Right lobe of liver (tissue), 6 donors: Measurements from ENCODE around the gene PAQR8. TPM values are rescaled to one million over a fixed set of nuclear protein-coding genes. Genes with fewer than 3 reads are reported as not detected.

Experiments
- ATAC-seq, 4 donors: fragments of 200-7000 bp; cut with Tn5 transposase; one replicate each; pipeline ENCODE4 v1.9.1; 2020; ENCODE audit warnings: mild to moderate bottlenecking in 4 of 4, moderate library complexity in 4 of 4
- DNase-seq, 3 donors: peaks; one replicate each; pipeline ENCODE4 v3.0.0-alpha.2; 2020
- H3K27ac ChIP-seq, 3 donors: fragments of 200-600 bp; one replicate each; pipeline ENCODE4 v1.8.0; 2022
- H3K27me3 ChIP-seq, 2 donors: fragments of 200-600 bp; one replicate each; pipeline ENCODE4 v1.8.0; 2022
- H3K36me3 ChIP-seq, 4 donors: fragments of 200-600 bp; sonication (generic) in 1 of 4; one replicate each; pipeline versions ENCODE4 v1.5.1 to v1.8.0; 2017 to 2022; ENCODE audit warnings: control low read depth in 1 of 4
- H3K4me1 ChIP-seq, 4 donors: fragments of 200-600 bp; sonication (generic) in 1 of 4; one replicate each; pipeline versions ENCODE4 v1.5.1 to v1.8.0; 2017 to 2022; ENCODE audit warnings: control low read depth in 1 of 4
- H3K4me3 ChIP-seq, 3 donors: fragments of 200-600 bp; one replicate each; pipeline ENCODE4 v1.8.0; 2022
- H3K9me3 ChIP-seq, 4 donors: fragments of 200-600 bp; sonication (generic) in 1 of 4; one replicate each; pipeline versions ENCODE4 v1.5.1 to v1.8.0; 2017 to 2022; ENCODE audit warnings: control low read depth in 1 of 4
- POLR2A ChIP-seq: fragments of 450-650 bp; IDR thresholded peaks from one replicate; pipeline ENCODE4 v1.6.1; 2017; ENCODE audit warnings: antibody characterized with exemption, mild to moderate bottlenecking
- WGBS: methylation state at CpG from one replicate; pipeline ENCODE4 v1.1.6; 2018; ENCODE audit warnings: low coverage, low lambda C conversion rate; ENCODE audit not compliant: insufficient coverage; ENCODE audit errors: missing lambda C conversion rate; 5-methylcytosine and 5-hydroxymethylcytosine counted together
- intact Hi-C, 2 donors: fragments of 100-400 bp; cut with DNase I; formaldehyde crosslinking; loops; one replicate each; pipeline versions ENCODE4 v1.11.2 to v1.14.1; 2022
- total RNA-seq, 6 experiments: library from RNA; depleted of rRNA in 2 of 6; stranded (reverse); fragments of >200 nt in 2 of 6; fragmentation: NEBNext Ultra II Directional in 3 of 6; extraction: Animal tissue kit (Norgen Biotek cat#: 25700) in 3 of 6; gene quantifications; one replicate each; pipeline versions ENCODE4 v1.1.0 to v1.2.4, GENCODE V29; 2016 to 2023
- TF ChIP-seq, protein P1 (sequence below), 4 donors: fragments of 200-600 bp in 3 of 4; fragments of 450-650 bp in 1 of 4; IDR thresholded peaks; one replicate each; pipeline versions ENCODE4 v1.5.1 to v1.8.0; 2016 to 2022; ENCODE audit warnings: antibody characterized with exemption in 4 of 4, mild to moderate bottlenecking in 2 of 4
- donor health status: DM: no; HTN: yes; CAD: no.
- donor health status: DM: no; HTN: no; CAD: no.
- donor health status: DM: no; HTN: no; CAD: no.
- donor health status: DM: no; HTN: yes; CAD: no.
- donor health status: DM: no; HTN: yes; CAD: no.

PAQR8 gene
- total RNA-seq, 6 experiments from 2014 or later: 0.29 to 1.5 (median 0.77) TPM

DNA sequence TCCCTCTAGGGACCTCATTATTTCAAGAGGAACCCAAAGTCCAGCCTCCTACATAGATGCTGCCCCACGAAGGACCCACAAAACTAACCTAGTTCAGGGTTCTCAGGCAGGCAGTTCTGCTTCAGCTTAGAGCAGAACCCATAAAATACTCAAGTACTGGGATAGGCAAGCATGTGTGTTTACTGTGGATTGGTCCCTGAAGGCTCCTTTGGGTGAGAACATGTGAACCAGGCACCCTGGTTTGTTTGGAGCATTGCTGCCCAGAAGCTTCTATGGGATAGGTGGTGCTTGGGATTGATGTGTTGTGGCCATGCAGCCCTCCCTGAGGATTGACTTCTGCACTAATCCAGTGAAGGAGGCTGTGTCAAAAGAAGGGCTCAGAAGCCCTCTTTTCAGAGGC, 43.3 kb downstream of the PAQR8 start:
- no peak overlapping the region for H3K4me3 ChIP-seq

DNA sequence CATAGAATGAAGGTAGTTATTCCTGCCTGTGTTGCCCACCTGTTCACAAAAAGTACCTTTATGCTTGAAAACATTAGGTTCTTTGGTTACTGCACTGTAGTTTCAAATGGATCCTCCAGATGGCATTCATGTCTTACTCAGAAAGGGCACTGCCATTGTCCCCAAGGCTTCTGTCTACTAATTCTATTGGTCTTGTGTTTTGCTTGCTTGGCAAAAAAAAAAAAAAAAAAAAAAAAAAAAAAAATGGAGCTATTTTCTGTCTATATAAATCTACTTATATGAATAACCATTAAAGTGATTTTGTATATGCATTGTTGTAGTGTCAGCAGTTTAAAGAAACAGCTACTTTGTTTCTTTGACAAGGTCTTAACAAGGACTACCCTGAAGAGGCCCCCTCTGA, 45.5 kb downstream of the PAQR8 start:
- ATAC-seq (peak; percentile 84 to 96 (median 88)), DNase-seq (no peak)
- Histone ChIP-seq H3K9me3 (no peaks in the 10 kb centered on the region), H3K27ac (no peak overlapping the region), H3K36me3 (no peaks in the 10 kb centered on the region), H3K4me3 (no peak overlapping the region), H3K4me1 (no peaks in the 10 kb centered on the region), H3K27me3 (no peaks in the 10 kb centered on the region)
- intact Hi-C loops: loop anchor here in 1 of 2 donors (10.0 kb wide), 1 partner anchor 123 kb away; the partner anchor contains the start of gene MCM3
- TF ChIP-seq POLR2A: no peak
- TF ChIP-seq, protein P1, sequence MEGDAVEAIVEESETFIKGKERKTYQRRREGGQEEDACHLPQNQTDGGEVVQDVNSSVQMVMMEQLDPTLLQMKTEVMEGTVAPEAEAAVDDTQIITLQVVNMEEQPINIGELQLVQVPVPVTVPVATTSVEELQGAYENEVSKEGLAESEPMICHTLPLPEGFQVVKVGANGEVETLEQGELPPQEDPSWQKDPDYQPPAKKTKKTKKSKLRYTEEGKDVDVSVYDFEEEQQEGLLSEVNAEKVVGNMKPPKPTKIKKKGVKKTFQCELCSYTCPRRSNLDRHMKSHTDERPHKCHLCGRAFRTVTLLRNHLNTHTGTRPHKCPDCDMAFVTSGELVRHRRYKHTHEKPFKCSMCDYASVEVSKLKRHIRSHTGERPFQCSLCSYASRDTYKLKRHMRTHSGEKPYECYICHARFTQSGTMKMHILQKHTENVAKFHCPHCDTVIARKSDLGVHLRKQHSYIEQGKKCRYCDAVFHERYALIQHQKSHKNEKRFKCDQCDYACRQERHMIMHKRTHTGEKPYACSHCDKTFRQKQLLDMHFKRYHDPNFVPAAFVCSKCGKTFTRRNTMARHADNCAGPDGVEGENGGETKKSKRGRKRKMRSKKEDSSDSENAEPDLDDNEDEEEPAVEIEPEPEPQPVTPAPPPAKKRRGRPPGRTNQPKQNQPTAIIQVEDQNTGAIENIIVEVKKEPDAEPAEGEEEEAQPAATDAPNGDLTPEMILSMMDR (IDR thresholded peaks at IDR 0.05): peak; percentile 42 to 54 (median 50)

More for the DNA sequence above, 43.3 kb downstream of the PAQR8 start:
- intact Hi-C loops: loop anchor here in 1 of 2 donors (10.0 kb wide), 1 partner anchor 120 kb away; the partner anchor contains the start of gene MCM3
- H3K9me3 ChIP-seq: no peaks in the 10 kb centered on the region
- ATAC-seq (no peak), DNase-seq (no peak)
- H3K4me1 ChIP-seq: no peaks in the 10 kb centered on the region
- H3K36me3 ChIP-seq: no peaks in the 10 kb centered on the region
- TF ChIP-seq, protein P1 (IDR thresholded peaks at IDR 0.05): no peak
- TF ChIP-seq POLR2A: no peak
- H3K27me3 ChIP-seq: no peaks in the 10 kb centered on the region
- no CpG with 5 or more reads among the region's 1 CpG for WGBS
- no peak overlapping the region for H3K27ac ChIP-seq

DNA sequence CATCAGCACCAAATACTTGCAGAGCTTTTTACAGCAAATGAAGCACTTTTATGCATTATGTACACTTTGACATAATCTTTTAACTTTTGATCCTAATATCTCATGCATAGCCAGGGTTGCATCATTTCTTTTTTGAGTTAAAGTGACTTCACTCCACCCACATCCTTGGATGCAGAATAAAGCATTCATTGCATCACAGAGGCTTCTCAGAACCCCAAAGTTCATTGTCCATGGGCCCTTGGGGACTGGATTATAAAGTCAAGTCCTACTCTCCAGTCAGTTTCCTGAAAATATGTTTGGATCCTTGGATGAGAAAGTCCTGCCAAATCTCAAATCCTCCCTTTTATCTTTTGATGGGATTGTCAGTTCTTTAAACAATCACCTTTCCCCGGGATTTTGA, 47.5 kb downstream of the PAQR8 start:
- DNase-seq: no peak
- TF ChIP-seq, protein P1 (IDR thresholded peaks at IDR 0.05): no peak
- Histone ChIP-seq H3K9me3 (no peaks in the 10 kb centered on the region), H3K4me3 (no peak overlapping the region), H3K4me1 (no peaks in the 10 kb centered on the region), H3K36me3 (no peaks in the 10 kb centered on the region), H3K27me3 (no peaks in the 10 kb centered on the region), H3K27ac (no peak overlapping the region)
- no peak for ATAC-seq
- intact Hi-C loops: loop anchor here in 1 of 2 donors (10.0 kb wide), 1 partner anchor 125 kb away; the partner anchor contains the start of gene MCM3
- WGBS: 60% methylated on average over 1 of the region's 1 CpG

DNA sequence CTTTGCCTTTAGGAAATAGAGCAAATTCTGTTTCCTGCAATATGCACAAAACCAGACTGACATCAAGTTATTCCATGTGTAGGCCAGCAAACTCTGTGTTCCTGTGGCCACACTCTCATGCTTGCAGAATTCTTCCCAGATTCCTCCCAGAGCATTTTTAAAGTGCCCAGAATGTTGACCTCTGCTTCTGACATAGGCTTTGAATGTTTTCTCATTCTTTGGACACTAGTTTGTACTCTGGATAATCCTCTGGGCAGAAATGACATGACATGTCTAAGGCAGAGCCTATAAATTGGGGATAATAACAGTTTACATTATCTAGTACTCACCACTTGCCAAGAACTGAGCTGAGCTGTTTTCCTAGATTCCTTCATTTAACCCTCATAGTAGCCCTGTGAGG, 49.0 kb downstream of the PAQR8 start:
- Histone ChIP-seq H3K27me3 (no peaks in the 10 kb centered on the region), H3K36me3 (no peaks in the 10 kb centered on the region), H3K4me1 (no peaks in the 10 kb centered on the region), H3K27ac (no peak overlapping the region), H3K9me3 (no peaks in the 10 kb centered on the region), H3K4me3 (no peak overlapping the region)
- ATAC-seq: no peak
- intact Hi-C loops: loop anchor here in 1 of 2 donors (10.0 kb wide), 1 partner anchor 184 kb away; no protein-coding TSS in a partner anchor
- DNase-seq: no peak
- no peak for TF ChIP-seq POLR2A
- TF ChIP-seq, protein P1 (IDR thresholded peaks at IDR 0.05): no peak

DNA sequence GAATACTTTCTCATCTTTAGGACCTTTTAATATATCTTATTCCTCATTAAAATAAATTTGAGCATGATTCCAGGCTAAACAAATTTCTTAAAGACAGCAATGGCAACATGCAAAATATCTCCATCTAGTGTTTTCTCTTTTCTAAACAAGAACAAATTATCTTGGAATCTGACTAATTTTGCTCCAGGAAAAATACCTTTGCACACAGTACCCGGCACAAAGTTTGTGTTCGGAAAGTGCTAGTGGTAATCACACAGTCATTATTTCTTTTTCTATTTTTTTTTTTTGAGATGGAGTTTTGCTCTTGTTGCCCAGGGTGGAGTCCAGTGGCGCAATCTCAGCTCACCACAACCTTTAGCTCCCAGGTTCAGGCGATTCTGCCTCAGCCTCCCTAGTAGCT, 50.0 kb downstream of the PAQR8 start:
- ATAC-seq: no peak
- H3K27me3 ChIP-seq: no peaks in the 10 kb centered on the region
- TF ChIP-seq, protein P1 (IDR thresholded peaks at IDR 0.05): no peak
- no peak for TF ChIP-seq POLR2A
- no peaks in the 10 kb centered on the region for H3K9me3 ChIP-seq
- no peaks in the 10 kb centered on the region for H3K36me3 ChIP-seq
- H3K4me1 ChIP-seq: no peaks in the 10 kb centered on the region
- no peak overlapping the region for H3K4me3 ChIP-seq
- DNase-seq: no peak
- no peak overlapping the region for H3K27ac ChIP-seq
- intact Hi-C loops: loop anchor here in 1 of 2 donors (10.0 kb wide), 1 partner anchor 183 kb away; no protein-coding TSS in a partner anchor
- WGBS: 77% methylated on average over 3 of the region's 4 CpGs
